WERI-Rb-1 (cell line): ENCODE data around the gene GRK6.

ENCODE experiments used
- DNase-seq: peaks from one replicate; pipeline ENCODE4 v3.0.0-alpha.2; 2020
- H3K27ac ChIP-seq: fragments of 250-450 bp; sonication (Bioruptor Pico); 2 replicates; pipeline ENCODE4 v1.5.1; 2020; ENCODE audit warnings: mild to moderate bottlenecking, moderate library complexity
- H3K27me3 ChIP-seq: fragments of 250-450 bp; sonication (Bioruptor Pico); 2 replicates; pipeline ENCODE4 v1.5.1; 2021; ENCODE audit warnings: mild to moderate bottlenecking, low read depth, moderate library complexity; ENCODE audit not compliant: insufficient read depth, severe bottlenecking
- H3K36me3 ChIP-seq: fragments of 250-450 bp; sonication (Bioruptor Pico); 2 replicates; pipeline ENCODE4 v1.5.1; 2020; ENCODE audit warnings: mild to moderate bottlenecking, moderate library complexity
- H3K4me3 ChIP-seq: 2 replicates; pipeline ENCODE4 v1.5.1; 2011; ENCODE audit warnings: low read depth, mild to moderate bottlenecking, control low read depth, low read length
- H3K9me3 ChIP-seq: fragments of 250-450 bp; sonication (Bioruptor Pico); 2 replicates; pipeline ENCODE4 v1.5.1; 2021; ENCODE audit warnings: mild to moderate bottlenecking, moderate library complexity; ENCODE audit not compliant: severe bottlenecking
- CTCF ChIP-seq: IDR thresholded peaks from 2 replicates; pipeline ENCODE4 v1.5.1; 2011; ENCODE audit warnings: low read depth, mild to moderate bottlenecking, control low read depth, inconsistent platforms, low read length

Gene GRK6

GRCh38 chr5:177396078-177396477 is 30.4 kb upstream of the GRK6 start:
- Histone ChIP-seq H3K9me3 (no peaks in the 10 kb centered on the region), H3K36me3 (no peaks in the 10 kb centered on the region), H3K27me3 (no peaks in the 10 kb centered on the region), H3K27ac (no peak overlapping the region), H3K4me3 (no peak overlapping the region)
- no peak for DNase-seq
- TF ChIP-seq CTCF: no peak

DNA sequence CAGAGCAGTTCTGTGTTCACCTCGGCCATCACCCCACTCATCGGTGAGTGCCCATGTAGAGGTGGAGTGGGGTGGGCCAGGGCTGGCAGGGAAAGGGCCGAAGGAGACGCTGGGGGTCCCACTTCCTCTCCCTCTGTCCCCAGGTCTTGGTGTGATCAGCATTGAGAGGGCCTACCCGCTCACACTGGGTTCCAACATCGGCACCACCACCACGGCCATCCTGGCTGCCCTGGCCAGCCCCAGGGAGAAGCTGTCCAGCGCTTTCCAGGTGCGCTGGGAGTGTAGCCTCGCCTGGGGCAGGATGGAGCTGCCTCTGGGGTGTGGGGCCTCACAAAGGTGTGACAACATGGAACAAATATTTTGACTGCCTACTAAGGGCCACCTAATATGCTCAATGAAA is 29.7 kb upstream of the GRK6 start:
- no peaks in the 10 kb centered on the region for H3K36me3 ChIP-seq
- H3K4me3 ChIP-seq: no peak overlapping the region
- DNase-seq: no peak
- TF ChIP-seq CTCF: no peak
- H3K27me3 ChIP-seq: no peaks in the 10 kb centered on the region
- H3K27ac ChIP-seq: no peak overlapping the region
- no peaks in the 10 kb centered on the region for H3K9me3 ChIP-seq

- no peak for TF ChIP-seq CTCF
- no peaks in the 10 kb centered on the region for H3K36me3 ChIP-seq
Measured at GRCh38 chr5:177397875-177398390, 28.5 kb upstream of the GRK6 start.

GRCh38 chr5:177399997-177400868 is 26.2 kb upstream of the GRK6 start, which contains the start of gene PFN3:
PFN3 (minus strand) TSS chr5:177400661; CDS start chr5:177400576, 85 bp downstream.
- Histone ChIP-seq H3K27ac (no peak within 1 kb of the TSS), H3K9me3 (no peaks in the 10 kb centered on the region)
- DNase-seq: no peak

More at GRCh38 chr5:177397875-177398390, 28.5 kb upstream of the GRK6 start:
- Histone ChIP-seq H3K27ac (no peak overlapping the region), H3K9me3 (no peaks in the 10 kb centered on the region), H3K4me3 (no peak overlapping the region), H3K27me3 (no peaks in the 10 kb centered on the region)
- DNase-seq: no peak

DNA sequence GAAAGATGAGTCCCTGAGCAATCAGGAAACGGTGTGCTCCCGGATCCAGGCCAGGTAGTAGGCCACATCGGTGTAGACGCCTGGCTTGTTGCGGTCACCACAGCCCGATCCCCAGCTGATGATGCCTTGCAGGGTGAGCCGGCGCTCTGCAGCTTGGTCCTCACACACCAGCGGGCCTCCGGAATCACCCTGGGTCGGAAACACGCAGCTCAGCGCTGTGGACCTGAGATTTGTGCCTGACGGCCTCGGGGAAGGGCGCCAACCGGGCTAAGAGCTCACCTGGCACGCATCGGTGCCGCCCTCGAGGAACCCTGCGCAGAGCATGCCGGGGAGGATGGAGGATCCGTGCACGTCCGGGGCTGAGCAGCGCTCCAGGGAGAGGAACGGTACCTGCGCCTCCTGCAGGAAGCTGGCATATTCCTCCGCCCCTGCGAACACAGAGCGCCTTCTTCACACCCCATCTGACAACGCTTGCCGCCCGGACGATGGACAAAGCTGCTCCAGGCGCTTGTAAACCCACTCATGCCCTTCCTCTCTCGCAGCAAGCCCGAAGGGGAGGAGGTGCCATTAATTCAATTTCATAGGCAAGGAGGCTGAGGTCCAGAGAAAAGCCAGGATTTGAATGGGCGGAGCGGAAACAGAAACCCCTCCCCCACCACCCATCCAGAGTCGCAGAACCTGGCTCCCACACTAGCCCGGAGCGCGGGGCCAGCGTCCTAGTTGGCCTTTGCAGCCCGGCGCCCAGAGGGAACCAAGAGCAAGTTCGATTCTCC is 24.0 kb upstream of the GRK6 start:
- Histone ChIP-seq H3K4me3 (peak overlapping the region; percentile 51), H3K27ac (peak overlapping the region; percentile 68), H3K9me3 (no peaks in the 10 kb centered on the region), H3K27me3 (no peaks in the 10 kb centered on the region), H3K36me3 (no peaks in the 10 kb centered on the region)
- TF ChIP-seq CTCF: peak; percentile 71
- peak; percentile 83 for DNase-seq

More at GRCh38 chr5:177399997-177400868, 26.2 kb upstream of the GRK6 start, which contains the start of gene PFN3:
- no peak for TF ChIP-seq CTCF
- Histone ChIP-seq H3K4me3 (no peak within 1 kb of the TSS), H3K36me3 (no peaks in the 10 kb centered on the region), H3K27me3 (no peaks in the 10 kb centered on the region)
